GM23338 (cell line): ENCODE results near the gene CD177. TPM values are rescaled to one million over a fixed set of nuclear protein-coding genes. Genes with fewer than 3 reads are reported as not detected.

ENCODE experiments used
- ATAC-seq: fragments of 200-7000 bp; cut with Tn5 transposase; 3 replicates; pipeline ENCODE4 v1.9.1; 2020
- DNase-seq: peaks from one replicate; pipeline ENCODE4 v3.0.0-alpha.2; 2015; ENCODE audit warnings: low spot score
- H2AFZ ChIP-seq: fragments of 200-600 bp; sonication (generic); 2 replicates; pipeline ENCODE4 v1.8.0; 2016; ENCODE audit warnings: antibody characterized with exemption, mild to moderate bottlenecking, moderate library complexity
- H3F3A ChIP-seq: fragments of 200-600 bp; sonication (generic); replicated peaks from 2 replicates; pipeline ENCODE4 v1.8.0; 2017; ENCODE audit warnings: antibody characterized with exemption, mixed run types, low read depth
- H3K27ac ChIP-seq: fragments of 200-600 bp; sonication (generic); 2 replicates; pipeline ENCODE4 v1.6.1; 2016; ENCODE audit warnings: low read depth
- H3K27me3 ChIP-seq: fragments of 200-600 bp; sonication (generic); 2 replicates; pipeline ENCODE4 v1.8.0; 2016; ENCODE audit warnings: mild to moderate bottlenecking, mixed run types, moderate library complexity; ENCODE audit not compliant: insufficient read depth
- H3K36me3 ChIP-seq: fragments of 200-600 bp; sonication (generic); 2 replicates; pipeline ENCODE4 v1.8.0; 2016; ENCODE audit warnings: mild to moderate bottlenecking; ENCODE audit not compliant: insufficient read depth
- H3K4me1 ChIP-seq: fragments of 200-600 bp; sonication (generic); 2 replicates; pipeline ENCODE4 v1.8.0; 2016; ENCODE audit warnings: mild to moderate bottlenecking, moderate library complexity; ENCODE audit not compliant: insufficient read depth
- H3K4me2 ChIP-seq: fragments of 200-600 bp; sonication (generic); 2 replicates; pipeline ENCODE4 v1.7.1; 2017; ENCODE audit warnings: mixed run types
- H3K4me3 ChIP-seq: fragments of 200-600 bp; sonication (generic); 2 replicates; pipeline ENCODE4 v1.6.1; 2016; ENCODE audit warnings: mixed run types
- H3K79me2 ChIP-seq: fragments of 200-600 bp; sonication (generic); replicated peaks from 2 replicates; pipeline ENCODE4 v1.8.0; 2017; ENCODE audit warnings: mild to moderate bottlenecking; ENCODE audit not compliant: insufficient read depth
- H3K9me2 ChIP-seq: fragments of 200-600 bp; sonication (generic); 2 replicates; pipeline ENCODE4 v1.8.0; 2017; ENCODE audit not compliant: insufficient read depth
- H4K20me1 ChIP-seq: fragments of 200-600 bp; sonication (generic); replicated peaks from 2 replicates; pipeline ENCODE4 v1.8.0; 2017; ENCODE audit warnings: mild to moderate bottlenecking; ENCODE audit not compliant: insufficient read depth
- H3K27ac Mint-ChIP-seq: 2 replicates; pipeline ENCODE4 v1.8.0; 2020; ENCODE audit warnings: inconsistent platforms, mild to moderate bottlenecking, moderate library complexity, mixed read lengths
- H3K27me3 Mint-ChIP-seq: 3 replicates; pipeline ENCODE4 v1.8.0; 2022; ENCODE audit warnings: low read depth, mild to moderate bottlenecking, moderate library complexity, mixed read lengths, inconsistent platforms; ENCODE audit not compliant: insufficient read depth, poor library complexity
- H3K36me3 Mint-ChIP-seq: 3 replicates; pipeline ENCODE4 v1.8.0; 2021; ENCODE audit warnings: low read depth, mild to moderate bottlenecking, inconsistent platforms, moderate library complexity, mixed read lengths
- H3K4me1 Mint-ChIP-seq: 3 replicates; pipeline ENCODE4 v1.8.0; 2020; ENCODE audit warnings: mild to moderate bottlenecking, inconsistent platforms, mixed read lengths
- H3K4me3 Mint-ChIP-seq: 3 replicates; pipeline ENCODE4 v1.8.0; 2021; ENCODE audit warnings: moderate library complexity, mild to moderate bottlenecking, inconsistent platforms, mixed read lengths
- H3K9me3 Mint-ChIP-seq: 3 replicates; pipeline ENCODE4 v1.8.0; 2020; ENCODE audit warnings: moderate library complexity, mild to moderate bottlenecking, inconsistent platforms, mixed read lengths
- CREB1 ChIP-seq: fragments of 250-450 bp; sonication (Bioruptor Pico); IDR thresholded peaks from 2 replicates; pipeline ENCODE4 v1.5.0; 2020; ENCODE audit warnings: low read depth, mild to moderate bottlenecking, moderate library complexity
- EZH2 ChIP-seq: fragments of 200-600 bp; sonication (generic); IDR thresholded peaks from one replicate; pipeline ENCODE4 v1.8.0; 2017; ENCODE audit warnings: antibody characterized with exemption, mild to moderate bottlenecking, low read depth; ENCODE audit not compliant: unreplicated experiment
- EZH2phosphoT487 ChIP-seq: fragments of 200-600 bp; sonication (generic); IDR thresholded peaks from one replicate; pipeline ENCODE4 v1.8.1; 2018; ENCODE audit warnings: antibody characterized with exemption; ENCODE audit not compliant: unreplicated experiment
- JUNB ChIP-seq: IDR thresholded peaks from one replicate; pipeline ENCODE4 v1.6.1; 2016; ENCODE audit warnings: antibody characterized with exemption; ENCODE audit not compliant: unreplicated experiment
- NANOG ChIP-seq: IDR thresholded peaks from 2 replicates; pipeline ENCODE4 v1.6.1; 2016; ENCODE audit warnings: antibody characterized with exemption, borderline replicate concordance
- POLR2AphosphoS5 ChIP-seq: IDR thresholded peaks from 2 replicates; pipeline ENCODE4 v1.6.1; 2016; ENCODE audit warnings: antibody characterized with exemption, low read depth
- STAT1 ChIP-seq: IDR thresholded peaks from one replicate; pipeline ENCODE4 v1.6.1; 2016; ENCODE audit warnings: antibody characterized with exemption; ENCODE audit not compliant: unreplicated experiment
- ZNF114 ChIP-seq: fragments of 250-450 bp; sonication (Bioruptor Pico); IDR thresholded peaks from 2 replicates; pipeline ENCODE4 v1.5.0; 2020; ENCODE audit warnings: mild to moderate bottlenecking, moderate library complexity
- ZNF331 ChIP-seq: fragments of 250-450 bp; sonication (Bioruptor Pico); IDR thresholded peaks from 2 replicates; pipeline ENCODE4 v1.5.0; 2020; ENCODE audit warnings: low read depth, mild to moderate bottlenecking, moderate library complexity
- polyA plus RNA-seq: library from polyadenylated mRNA; unstranded; fragments of >200 nt; fragmentation: Nextera tagmentation; extraction: Ambion mirVana; gene quantifications from 2 replicates; pipeline ENCODE4 v1.2.1, GENCODE V29; 2016
- total RNA-seq: library from RNA; depleted of rRNA; stranded (reverse); fragments of >200 nt; shearing (Covaris generic); gene quantifications from 2 replicates; pipeline ENCODE4 v1.2.3, GENCODE V29; 2014
- TF ChIP-seq, protein P1 (sequence below): IDR thresholded peaks from one replicate; pipeline ENCODE4 v1.6.1; 2018; ENCODE audit warnings: antibody characterized with exemption; ENCODE audit not compliant: unreplicated experiment
- TF ChIP-seq, protein P2 (sequence below): fragments of 250-450 bp; sonication (Bioruptor Pico); IDR thresholded peaks from 2 replicates; pipeline ENCODE4 v1.5.0; 2020; ENCODE audit warnings: mild to moderate bottlenecking, moderate library complexity
- TF ChIP-seq, protein P3 (sequence below): IDR thresholded peaks from 2 replicates; pipeline ENCODE4 v1.6.1; 2016; ENCODE audit warnings: antibody characterized with exemption
- TF ChIP-seq, protein P4 (sequence below), 2 experiments: fragments of 200-600 bp in 1 of 2; sonication (generic) in 1 of 2; conservative IDR thresholded peaks; 2 replicates each; pipeline versions ENCODE4 v1.5.1 to v1.6.1; 2016 to 2017; ENCODE audit warnings: antibody characterized with exemption in 2 of 2, low read depth in 2 of 2, mild to moderate bottlenecking in 2 of 2, moderate library complexity in 1 of 2

The CD177 gene
- total and polyA plus RNA-seq, 2 experiments from 2014 or later, result 0.50 to 0.90 TPM

DNA sequence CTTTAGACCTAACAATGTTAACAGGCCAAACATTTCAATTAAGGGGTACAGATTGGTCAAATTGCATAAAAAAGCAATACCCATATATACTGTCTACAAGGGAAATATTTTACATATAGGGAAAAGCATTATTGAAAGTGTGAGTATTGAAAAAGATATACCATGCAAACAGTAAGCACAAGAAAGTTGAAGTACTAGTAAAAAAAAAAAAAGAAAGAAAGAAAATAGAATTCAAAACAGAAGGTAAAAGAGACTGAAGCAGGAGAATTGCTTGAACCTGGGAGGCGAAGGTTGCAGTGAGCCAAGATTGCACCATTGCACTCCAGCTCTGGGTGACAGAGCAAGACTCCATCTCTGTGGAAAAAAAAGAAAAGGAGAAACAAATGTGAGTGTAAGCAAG, 55.9 kb downstream of the CD177 start:
- H3K27ac Mint-ChIP-seq, result no peak overlapping the region
- no peaks in the 10 kb centered on the region for H3K27me3 ChIP-seq

More for the DNA sequence above, 55.9 kb downstream of the CD177 start:
- Histone ChIP-seq H3K79me2 (no peaks in the 10 kb centered on the region), H3K4me1 (no peaks in the 10 kb centered on the region), H3K4me3 (no peak overlapping the region), H3K36me3 (no peaks in the 10 kb centered on the region), H3K27ac (no peak overlapping the region), H2AFZ (no peak overlapping the region), H4K20me1 (no peaks in the 10 kb centered on the region), H3K9me2 (no peaks in the 10 kb centered on the region), H3F3A (0 out of 2 replicates have a peak, but pooled peaks cover 3% of the 10 kb centered on the region), H3K4me2 (no peak overlapping the region)
- TF ChIP-seq JUNB (no peak), EZH2 (no peak), ZNF114 (no peak), NANOG (no peak), EZH2phosphoT487 (no peak), ZNF331 (CRISPR knock-in tag) (no peak), POLR2AphosphoS5 (no peak), STAT1 (no peak), CREB1 (CRISPR knock-in tag) (no peak)
- TF ChIP-seq, protein P1, sequence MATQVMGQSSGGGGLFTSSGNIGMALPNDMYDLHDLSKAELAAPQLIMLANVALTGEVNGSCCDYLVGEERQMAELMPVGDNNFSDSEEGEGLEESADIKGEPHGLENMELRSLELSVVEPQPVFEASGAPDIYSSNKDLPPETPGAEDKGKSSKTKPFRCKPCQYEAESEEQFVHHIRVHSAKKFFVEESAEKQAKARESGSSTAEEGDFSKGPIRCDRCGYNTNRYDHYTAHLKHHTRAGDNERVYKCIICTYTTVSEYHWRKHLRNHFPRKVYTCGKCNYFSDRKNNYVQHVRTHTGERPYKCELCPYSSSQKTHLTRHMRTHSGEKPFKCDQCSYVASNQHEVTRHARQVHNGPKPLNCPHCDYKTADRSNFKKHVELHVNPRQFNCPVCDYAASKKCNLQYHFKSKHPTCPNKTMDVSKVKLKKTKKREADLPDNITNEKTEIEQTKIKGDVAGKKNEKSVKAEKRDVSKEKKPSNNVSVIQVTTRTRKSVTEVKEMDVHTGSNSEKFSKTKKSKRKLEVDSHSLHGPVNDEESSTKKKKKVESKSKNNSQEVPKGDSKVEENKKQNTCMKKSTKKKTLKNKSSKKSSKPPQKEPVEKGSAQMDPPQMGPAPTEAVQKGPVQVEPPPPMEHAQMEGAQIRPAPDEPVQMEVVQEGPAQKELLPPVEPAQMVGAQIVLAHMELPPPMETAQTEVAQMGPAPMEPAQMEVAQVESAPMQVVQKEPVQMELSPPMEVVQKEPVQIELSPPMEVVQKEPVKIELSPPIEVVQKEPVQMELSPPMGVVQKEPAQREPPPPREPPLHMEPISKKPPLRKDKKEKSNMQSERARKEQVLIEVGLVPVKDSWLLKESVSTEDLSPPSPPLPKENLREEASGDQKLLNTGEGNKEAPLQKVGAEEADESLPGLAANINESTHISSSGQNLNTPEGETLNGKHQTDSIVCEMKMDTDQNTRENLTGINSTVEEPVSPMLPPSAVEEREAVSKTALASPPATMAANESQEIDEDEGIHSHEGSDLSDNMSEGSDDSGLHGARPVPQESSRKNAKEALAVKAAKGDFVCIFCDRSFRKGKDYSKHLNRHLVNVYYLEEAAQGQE, result no peak
- TF ChIP-seq, protein P2, sequence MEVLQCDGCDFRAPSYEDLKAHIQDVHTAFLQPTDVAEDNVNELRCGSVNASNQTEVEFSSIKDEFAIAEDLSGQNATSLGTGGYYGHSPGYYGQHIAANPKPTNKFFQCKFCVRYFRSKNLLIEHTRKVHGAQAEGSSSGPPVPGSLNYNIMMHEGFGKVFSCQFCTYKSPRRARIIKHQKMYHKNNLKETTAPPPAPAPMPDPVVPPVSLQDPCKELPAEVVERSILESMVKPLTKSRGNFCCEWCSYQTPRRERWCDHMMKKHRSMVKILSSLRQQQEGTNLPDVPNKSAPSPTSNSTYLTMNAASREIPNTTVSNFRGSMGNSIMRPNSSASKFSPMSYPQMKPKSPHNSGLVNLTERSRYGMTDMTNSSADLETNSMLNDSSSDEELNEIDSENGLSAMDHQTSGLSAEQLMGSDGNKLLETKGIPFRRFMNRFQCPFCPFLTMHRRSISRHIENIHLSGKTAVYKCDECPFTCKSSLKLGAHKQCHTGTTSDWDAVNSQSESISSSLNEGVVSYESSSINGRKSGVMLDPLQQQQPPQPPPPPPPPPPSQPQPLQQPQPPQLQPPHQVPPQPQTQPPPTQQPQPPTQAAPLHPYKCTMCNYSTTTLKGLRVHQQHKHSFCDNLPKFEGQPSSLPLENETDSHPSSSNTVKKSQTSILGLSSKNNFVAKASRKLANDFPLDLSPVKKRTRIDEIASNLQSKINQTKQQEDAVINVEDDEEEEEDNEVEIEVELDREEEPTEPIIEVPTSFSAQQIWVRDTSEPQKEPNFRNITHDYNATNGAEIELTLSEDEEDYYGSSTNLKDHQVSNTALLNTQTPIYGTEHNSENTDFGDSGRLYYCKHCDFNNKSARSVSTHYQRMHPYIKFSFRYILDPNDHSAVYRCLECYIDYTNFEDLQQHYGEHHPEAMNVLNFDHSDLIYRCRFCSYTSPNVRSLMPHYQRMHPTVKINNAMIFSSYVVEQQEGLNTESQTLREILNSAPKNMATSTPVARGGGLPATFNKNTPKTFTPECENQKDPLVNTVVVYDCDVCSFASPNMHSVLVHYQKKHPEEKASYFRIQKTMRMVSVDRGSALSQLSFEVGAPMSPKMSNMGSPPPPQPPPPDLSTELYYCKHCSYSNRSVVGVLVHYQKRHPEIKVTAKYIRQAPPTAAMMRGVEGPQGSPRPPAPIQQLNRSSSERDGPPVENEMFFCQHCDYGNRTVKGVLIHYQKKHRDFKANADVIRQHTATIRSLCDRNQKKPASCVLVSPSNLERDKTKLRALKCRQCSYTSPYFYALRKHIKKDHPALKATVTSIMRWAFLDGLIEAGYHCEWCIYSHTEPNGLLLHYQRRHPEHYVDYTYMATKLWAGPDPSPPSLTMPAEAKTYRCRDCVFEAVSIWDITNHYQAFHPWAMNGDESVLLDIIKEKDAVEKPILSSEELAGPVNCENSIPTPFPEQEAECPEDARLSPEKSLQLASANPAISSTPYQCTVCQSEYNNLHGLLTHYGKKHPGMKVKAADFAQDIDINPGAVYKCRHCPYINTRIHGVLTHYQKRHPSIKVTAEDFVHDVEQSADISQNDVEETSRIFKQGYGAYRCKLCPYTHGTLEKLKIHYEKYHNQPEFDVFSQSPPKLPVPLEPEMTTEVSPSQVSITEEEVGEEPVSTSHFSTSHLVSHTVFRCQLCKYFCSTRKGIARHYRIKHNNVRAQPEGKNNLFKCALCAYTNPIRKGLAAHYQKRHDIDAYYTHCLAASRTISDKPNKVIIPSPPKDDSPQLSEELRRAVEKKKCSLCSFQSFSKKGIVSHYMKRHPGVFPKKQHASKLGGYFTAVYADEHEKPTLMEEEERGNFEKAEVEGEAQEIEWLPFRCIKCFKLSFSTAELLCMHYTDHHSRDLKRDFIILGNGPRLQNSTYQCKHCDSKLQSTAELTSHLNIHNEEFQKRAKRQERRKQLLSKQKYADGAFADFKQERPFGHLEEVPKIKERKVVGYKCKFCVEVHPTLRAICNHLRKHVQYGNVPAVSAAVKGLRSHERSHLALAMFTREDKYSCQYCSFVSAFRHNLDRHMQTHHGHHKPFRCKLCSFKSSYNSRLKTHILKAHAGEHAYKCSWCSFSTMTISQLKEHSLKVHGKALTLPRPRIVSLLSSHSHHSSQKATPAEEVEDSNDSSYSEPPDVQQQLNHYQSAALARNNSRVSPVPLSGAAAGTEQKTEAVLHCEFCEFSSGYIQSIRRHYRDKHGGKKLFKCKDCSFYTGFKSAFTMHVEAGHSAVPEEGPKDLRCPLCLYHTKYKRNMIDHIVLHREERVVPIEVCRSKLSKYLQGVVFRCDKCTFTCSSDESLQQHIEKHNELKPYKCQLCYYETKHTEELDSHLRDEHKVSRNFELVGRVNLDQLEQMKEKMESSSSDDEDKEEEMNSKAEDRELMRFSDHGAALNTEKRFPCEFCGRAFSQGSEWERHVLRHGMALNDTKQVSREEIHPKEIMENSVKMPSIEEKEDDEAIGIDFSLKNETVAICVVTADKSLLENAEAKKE (CRISPR knock-in tag), result no peak
- TF ChIP-seq, protein P3, sequence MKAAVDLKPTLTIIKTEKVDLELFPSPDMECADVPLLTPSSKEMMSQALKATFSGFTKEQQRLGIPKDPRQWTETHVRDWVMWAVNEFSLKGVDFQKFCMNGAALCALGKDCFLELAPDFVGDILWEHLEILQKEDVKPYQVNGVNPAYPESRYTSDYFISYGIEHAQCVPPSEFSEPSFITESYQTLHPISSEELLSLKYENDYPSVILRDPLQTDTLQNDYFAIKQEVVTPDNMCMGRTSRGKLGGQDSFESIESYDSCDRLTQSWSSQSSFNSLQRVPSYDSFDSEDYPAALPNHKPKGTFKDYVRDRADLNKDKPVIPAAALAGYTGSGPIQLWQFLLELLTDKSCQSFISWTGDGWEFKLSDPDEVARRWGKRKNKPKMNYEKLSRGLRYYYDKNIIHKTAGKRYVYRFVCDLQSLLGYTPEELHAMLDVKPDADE, result no peak
- TF ChIP-seq, protein P4, sequence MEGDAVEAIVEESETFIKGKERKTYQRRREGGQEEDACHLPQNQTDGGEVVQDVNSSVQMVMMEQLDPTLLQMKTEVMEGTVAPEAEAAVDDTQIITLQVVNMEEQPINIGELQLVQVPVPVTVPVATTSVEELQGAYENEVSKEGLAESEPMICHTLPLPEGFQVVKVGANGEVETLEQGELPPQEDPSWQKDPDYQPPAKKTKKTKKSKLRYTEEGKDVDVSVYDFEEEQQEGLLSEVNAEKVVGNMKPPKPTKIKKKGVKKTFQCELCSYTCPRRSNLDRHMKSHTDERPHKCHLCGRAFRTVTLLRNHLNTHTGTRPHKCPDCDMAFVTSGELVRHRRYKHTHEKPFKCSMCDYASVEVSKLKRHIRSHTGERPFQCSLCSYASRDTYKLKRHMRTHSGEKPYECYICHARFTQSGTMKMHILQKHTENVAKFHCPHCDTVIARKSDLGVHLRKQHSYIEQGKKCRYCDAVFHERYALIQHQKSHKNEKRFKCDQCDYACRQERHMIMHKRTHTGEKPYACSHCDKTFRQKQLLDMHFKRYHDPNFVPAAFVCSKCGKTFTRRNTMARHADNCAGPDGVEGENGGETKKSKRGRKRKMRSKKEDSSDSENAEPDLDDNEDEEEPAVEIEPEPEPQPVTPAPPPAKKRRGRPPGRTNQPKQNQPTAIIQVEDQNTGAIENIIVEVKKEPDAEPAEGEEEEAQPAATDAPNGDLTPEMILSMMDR (conservative IDR thresholded peaks at IDR 0.05; ENCODE audit: low read depth in 2 of 2), result no peak
- peaks cover 6% of the 10 kb centered on the region; the same call in 1 of the 3 replicates for H3K4me1 Mint-ChIP-seq
- peaks cover 12% of the 10 kb centered on the region for H3K27me3 Mint-ChIP-seq
- ATAC-seq (no peak), DNase-seq (no peak)
- H3K9me3 Mint-ChIP-seq, result peaks cover 23% of the 10 kb centered on the region
- H3K36me3 Mint-ChIP-seq, result peaks cover 5% of the 10 kb centered on the region
- H3K4me3 Mint-ChIP-seq, result no peak overlapping the region
